Aorta (tissue), 5 donors: Measurements from ENCODE around the gene MUC4. TPM values are rescaled to one million over a fixed set of nuclear protein-coding genes. Genes with fewer than 3 reads are reported as not detected.
A peak's percentile ranks its signal among the peaks of the same experiment; 100 is the strongest.

Experiments used
- ATAC-seq: fragments of 200-7000 bp; cut with Tn5 transposase; one replicate; pipeline ENCODE4 v1.9.1; 2022; ENCODE audit warnings: moderate library complexity; ENCODE audit not compliant: low FRiP score
- DNase-seq, 2 donors: peaks; one replicate each; pipeline ENCODE4 v3.0.0-alpha.2; 2020
- H3K27ac ChIP-seq, 2 donors: one replicate each; pipeline ENCODE4 v1.5.1; 2013; ENCODE audit warnings: low read length in 2 of 2, mild to moderate bottlenecking in 2 of 2, moderate library complexity in 2 of 2, control low read depth in 1 of 2, inconsistent platforms in 1 of 2, low read depth in 1 of 2
- H3K27me3 ChIP-seq, 2 donors: one replicate each; pipeline ENCODE4 v1.6.1; 2013; ENCODE audit warnings: control low read depth in 1 of 2, low read length in 1 of 2, mild to moderate bottlenecking in 1 of 2, moderate library complexity in 1 of 2; ENCODE audit not compliant: insufficient read depth in 2 of 2, control insufficient read depth in 1 of 2
- H3K36me3 ChIP-seq, 2 donors: one replicate each; pipeline ENCODE4 v1.6.1; 2013; ENCODE audit warnings: control low read depth in 1 of 2, low read length in 1 of 2, mild to moderate bottlenecking in 1 of 2; ENCODE audit not compliant: insufficient read depth in 2 of 2, control insufficient read depth in 1 of 2
- H3K4me1 ChIP-seq, 2 donors: one replicate each; pipeline ENCODE4 v1.6.1; 2013; ENCODE audit warnings: low read length in 2 of 2, control low read depth in 1 of 2, mild to moderate bottlenecking in 1 of 2, moderate library complexity in 1 of 2; ENCODE audit not compliant: insufficient read depth in 2 of 2, control insufficient read depth in 1 of 2
- H3K4me3 ChIP-seq, 2 donors: one replicate each; pipeline ENCODE4 v1.5.1; 2013; ENCODE audit warnings: low read length in 2 of 2, control low read depth in 1 of 2, mild to moderate bottlenecking in 1 of 2
- H3K9me3 ChIP-seq: one replicate; pipeline ENCODE4 v1.6.1; 2013; ENCODE audit warnings: mild to moderate bottlenecking, low read length; ENCODE audit not compliant: control insufficient read depth
- WGBS, 2 donors: extraction: QIAGEN DNeasy Blood & Tissue Kit; methylation state at CpG; one replicate each; pipeline ENCODE4 v1.1.7; 2013; 5-methylcytosine and 5-hydroxymethylcytosine counted together
- intact Hi-C, 2 donors: fragments of 100-400 bp; cut with DNase I; formaldehyde crosslinking; loops; one replicate each; pipeline versions ENCODE4 v1.14.2 to v1.15.0; 2022
- polyA plus RNA-seq, 2 donors: library from polyadenylated mRNA; stranded (reverse); fragments of 200-250 nt; gene quantifications; one replicate each; pipeline ENCODE4 v1.2.3, GENCODE V29; 2013
- total RNA-seq, 2 donors: library from RNA; stranded (reverse); fragmentation: NEBNext Ultra II Directional; extraction: Animal tissue kit (Norgen Biotek cat#: 25700); gene quantifications; one replicate each; pipeline ENCODE4 v1.2.1, GENCODE V29; 2021
- donor health status: healthy with polysubstance abuse.
- donor health status: Bipolar disorder and iron deficiency.
- donor health status: DM: no; HTN: no; CAD: no.
- donor health status: DM: no; HTN: no; CAD: no.
- donor health status: DM: yes; HTN: yes; CAD: no.

Gene MUC4
- total and polyA plus RNA-seq, 4 donors = 0.06 to 0.25 (median 0.08) TPM; not detected in 1

- no peaks in the 10 kb centered on the region for H3K27me3 ChIP-seq
- WGBS, 2 donors = 84 to 87% methylated on average over 42 to 43 of the region's 43 CpGs
Observed at GRCh38 chr3:195762611-195763010, 49.1 kb downstream of the MUC4 start.

GRCh38 chr3:195762249-195762585 lies 49.5 kb downstream of the MUC4 start:
- H3K27me3 ChIP-seq = no peaks in the 10 kb centered on the region
- intact Hi-C loops = no loop called here

More at GRCh38 chr3:195762611-195763010, 49.1 kb downstream of the MUC4 start:
- no peak for ATAC-seq
- no peaks in the 10 kb centered on the region for H3K36me3 ChIP-seq
- peak in 1 of 2 donors; percentile 72 for DNase-seq
- no peak overlapping the region for H3K4me3 ChIP-seq
- intact Hi-C loops = no loop called here
- H3K27ac ChIP-seq = no peak overlapping the region
- no peaks in the 10 kb centered on the region for H3K4me1 ChIP-seq
- no peaks in the 10 kb centered on the region for H3K9me3 ChIP-seq

GRCh38 chr3:195761567-195762248 lies 50.0 kb downstream of the MUC4 start:
- Histone ChIP-seq H3K27ac (no peak overlapping the region), H3K36me3 (no peaks in the 10 kb centered on the region), H3K4me1 (no peaks in the 10 kb centered on the region), H3K27me3 (no peaks in the 10 kb centered on the region), H3K4me3 (no peak overlapping the region), H3K9me3 (no peaks in the 10 kb centered on the region)
- 17 to 26% methylated on average over 39 to 52 of the region's 52 CpGs for WGBS, 2 donors
- intact Hi-C loops = no loop called here
- ATAC-seq = no peak
- DNase-seq = peak in 1 of 2 donors; percentile 73

More at GRCh38 chr3:195762249-195762585, 49.5 kb downstream of the MUC4 start:
- H3K27ac ChIP-seq = no peak overlapping the region
- ATAC-seq (no peak), DNase-seq (peak in 1 of 2 donors; percentile 65)
- 67 to 73% methylated on average over 32 to 36 of the region's 36 CpGs for WGBS, 2 donors
- H3K36me3 ChIP-seq = no peaks in the 10 kb centered on the region
- H3K4me3 ChIP-seq = no peak overlapping the region
- H3K4me1 ChIP-seq = no peaks in the 10 kb centered on the region
- no peaks in the 10 kb centered on the region for H3K9me3 ChIP-seq

GRCh38 chr3:195761123-195761566 lies 50.6 kb downstream of the MUC4 start:
- DNase-seq = peak in 1 of 2 donors; percentile 75
- intact Hi-C loops = no loop called here
- Histone ChIP-seq H3K9me3 (no peaks in the 10 kb centered on the region), H3K27me3 (peaks cover 0 to under 1% of the 10 kb centered on the region in 2 donors), H3K4me1 (no peaks in the 10 kb centered on the region), H3K36me3 (no peaks in the 10 kb centered on the region), H3K4me3 (no peak overlapping the region), H3K27ac (no peak overlapping the region)
- ATAC-seq = no peak
- WGBS, 2 donors = 65 to 76% methylated on average over 10 of the region's 10 CpGs

GRCh38 chr3:195760345-195761122 lies 51.2 kb downstream of the MUC4 start:
- ATAC-seq (peak; percentile 87), DNase-seq (peak in 1 of 2 donors; percentile 61)
- Histone ChIP-seq H3K36me3 (no peaks in the 10 kb centered on the region), H3K4me1 (no peaks in the 10 kb centered on the region), H3K27me3 (peaks cover 0 to 2% of the 10 kb centered on the region in 2 donors), H3K27ac (no peak overlapping the region), H3K4me3 (no peak overlapping the region), H3K9me3 (no peaks in the 10 kb centered on the region)
- intact Hi-C loops = no loop called here
- 68 to 69% methylated on average over 24 of the region's 24 CpGs for WGBS, 2 donors

GRCh38 chr3:195758721-195759353 lies 52.9 kb downstream of the MUC4 start:
- 74 to 78% methylated on average over 19 of the region's 19 CpGs for WGBS, 2 donors
- Histone ChIP-seq H3K9me3 (no peaks in the 10 kb centered on the region), H3K27ac (no peak overlapping the region), H3K4me3 (no peak overlapping the region), H3K36me3 (no peaks in the 10 kb centered on the region), H3K27me3 (peaks cover 0 to 2% of the 10 kb centered on the region in 2 donors), H3K4me1 (no peaks in the 10 kb centered on the region)
- peak in 1 of 2 donors; percentile 39 for DNase-seq
- no peak for ATAC-seq
- intact Hi-C loops = no loop called here

GRCh38 chr3:195757827-195758226 lies 53.9 kb downstream of the MUC4 start:
- Histone ChIP-seq H3K4me1 (no peaks in the 10 kb centered on the region), H3K4me3 (no peak overlapping the region), H3K27ac (no peak overlapping the region), H3K36me3 (no peaks in the 10 kb centered on the region), H3K9me3 (no peaks in the 10 kb centered on the region), H3K27me3 (peaks cover 0 to 2% of the 10 kb centered on the region in 2 donors)
- ATAC-seq = no peak
- DNase-seq = peak in 1 of 2 donors; percentile 20
- intact Hi-C loops = no loop called here
- WGBS, 2 donors = 44 to 46% methylated on average over 10 of the region's 10 CpGs

- WGBS, 2 donors = 7 to 10% methylated on average over 8 of the region's 8 CpGs
- intact Hi-C loops = no loop called here
- Histone ChIP-seq H3K27ac (no peak overlapping the region), H3K27me3 (peaks cover 0 to 2% of the 10 kb centered on the region in 2 donors), H3K36me3 (no peaks in the 10 kb centered on the region), H3K4me1 (no peaks in the 10 kb centered on the region), H3K9me3 (no peaks in the 10 kb centered on the region), H3K4me3 (no peak overlapping the region)
- DNase-seq (peak in 1 of 2 donors; percentile 52), ATAC-seq (no peak)
Observed at GRCh38 chr3:195757438-195757770, 54.3 kb downstream of the MUC4 start.
